ENCODE results near the gene MYCN. TPM values are rescaled to one million over a fixed set of nuclear protein-coding genes. Genes with fewer than 3 reads are reported as not detected.
A peak's percentile ranks its signal among the peaks of the same experiment; 100 is the strongest.

The MYCN gene
- total and polyA plus RNA-seq, 2 of the 8 experiments (the other 6 are each of a cell fraction or from before 2014, with no cell fraction given): 87.8 to 137 TPM

- TF ChIP-seq CHD7 (IDR thresholded peaks at IDR 0.05; ENCODE audit: insufficient replicate concordance, low read length) (peak; percentile 38), E2F6 (IDR thresholded peaks at IDR 0.05) (no peak), KDM4A (IDR thresholded peaks at IDR 0.05; ENCODE audit: low read depth, low read length, severe bottlenecking) (no peak), RAD21 (IDR thresholded peaks at IDR 0.05 in 1 of 2, conservative IDR thresholded peaks at IDR 0.05 in 1 of 2; ENCODE audit: low read depth in 2 of 2, low read length in 2 of 2) (peak in 1 of 2 experiments; percentile 0; a peak in 2 of 4 replicates), JUN (IDR thresholded peaks at IDR 0.05; ENCODE audit: low read depth, low read length) (no peak), EP300 (IDR thresholded peaks at IDR 0.05; ENCODE audit: borderline replicate concordance in 1 of 2, low read depth in 2 of 2, low read length in 2 of 2) (peak in 1 of 2 experiments; percentile 10; a peak in 1 of 3 replicates), TEAD4 (IDR thresholded peaks at IDR 0.05; ENCODE audit: low read depth, low read length) (peak; percentile 4; the same call in 1 of the 2 replicates), PHF8 (conservative IDR thresholded peaks at IDR 0.05; ENCODE audit: low read depth, low read length) (no peak)
These were observed 1.4 kb upstream of the MYCN start (continued) for GRCh38 chr2:15938803-15939555.
